Thymus (tissue), 11 donors: Measurements from ENCODE around the gene B3GALT6. TPM values are rescaled to one million over a fixed set of nuclear protein-coding genes. Genes with fewer than 3 reads are reported as not detected.

Source experiments
- DNase-seq, 9 donors: peaks; one replicate each; pipeline ENCODE4 v3.0.0-alpha.2; 2013; ENCODE audit warnings: low spot score in 9 of 9, low read depth in 6 of 9, missing footprints in 1 of 9
- H3K27ac ChIP-seq, 2 donors: one replicate each; pipeline ENCODE4 v1.5.1; 2013; ENCODE audit warnings: control low read depth in 1 of 2, low read depth in 1 of 2, low read length in 1 of 2, mild to moderate bottlenecking in 1 of 2, moderate library complexity in 1 of 2
- H3K27me3 ChIP-seq, 2 donors: one replicate each; pipeline ENCODE4 v1.5.1; 2013; ENCODE audit warnings: low read length in 1 of 2; ENCODE audit not compliant: control insufficient read depth in 2 of 2, insufficient read depth in 1 of 2
- H3K36me3 ChIP-seq, 2 donors: one replicate each; pipeline ENCODE4 v1.5.1; 2013; ENCODE audit warnings: low read length in 1 of 2, mild to moderate bottlenecking in 1 of 2, moderate library complexity in 1 of 2; ENCODE audit not compliant: control insufficient read depth in 2 of 2, insufficient read depth in 2 of 2
- H3K4me1 ChIP-seq, 2 donors: one replicate each; pipeline ENCODE4 v1.5.1; 2013; ENCODE audit warnings: low read length in 2 of 2; ENCODE audit not compliant: control insufficient read depth in 2 of 2, insufficient read depth in 2 of 2
- H3K4me3 ChIP-seq, 2 donors: one replicate each; pipeline ENCODE4 v1.5.1; 2013; ENCODE audit warnings: low read length in 2 of 2, control low read depth in 1 of 2, mild to moderate bottlenecking in 1 of 2
- H3K9me3 ChIP-seq, 2 donors: one replicate each; pipeline ENCODE4 v1.5.1; 2013; ENCODE audit warnings: low read length in 1 of 2, mild to moderate bottlenecking in 1 of 2; ENCODE audit not compliant: control insufficient read depth in 2 of 2, insufficient read depth in 1 of 2
- whole genome bisulfite sequencing: extraction: QIAGEN DNeasy Blood & Tissue Kit; methylation state at CpG from one replicate; pipeline ENCODE4 v1.1.7; 2013; 5-methylcytosine and 5-hydroxymethylcytosine counted together
- polyA plus RNA-seq: library from polyadenylated mRNA; stranded (reverse); fragments of 200-250 nt; gene quantifications from one replicate; pipeline ENCODE4 v1.2.3, GENCODE V29; 2013
- total RNA-seq: library from RNA; stranded (reverse); fragments of 120-200 nt; gene quantifications from one replicate; pipeline ENCODE4 v1.2.4, GENCODE V29; 2013
- donor health status: healthy.

B3GALT6 gene
- total and polyA plus RNA-seq, 2 donors: 11.8 to 16.3 TPM

- 90% methylated on average over 26 of the region's 26 CpGs for WGBS
- H3K27ac ChIP-seq: no peak overlapping the region
- peaks cover 71 to 72% of the 10 kb centered on the region in 2 donors for H3K36me3 ChIP-seq
- DNase-seq: no peak
- no peaks in the 10 kb centered on the region for H3K9me3 ChIP-seq
- peaks cover 0 to 7% of the 10 kb centered on the region in 2 donors for H3K4me1 ChIP-seq
- H3K27me3 ChIP-seq: no peaks in the 10 kb centered on the region
- H3K4me3 ChIP-seq: no peak overlapping the region
Observed at GRCh38 chr1:1259951-1260600, 28.0 kb downstream of the B3GALT6 start.

GRCh38 chr1:1260843-1261560 lies 29.0 kb downstream of the B3GALT6 start:
- Histone ChIP-seq H3K4me1 (peaks cover 0 to 7% of the 10 kb centered on the region in 2 donors), H3K27me3 (no peaks in the 10 kb centered on the region), H3K36me3 (peaks cover 70 to 72% of the 10 kb centered on the region in 2 donors), H3K4me3 (no peak overlapping the region), H3K9me3 (no peaks in the 10 kb centered on the region), H3K27ac (no peak overlapping the region)
- DNase-seq: peak in 1 of 9 donors; percentile 23
- 75% methylated on average over 16 of the region's 16 CpGs for WGBS

GRCh38 chr1:1262071-1262470 lies 30.0 kb downstream of the B3GALT6 start:
- no peak overlapping the region for H3K27ac ChIP-seq
- WGBS: 98% methylated on average over 17 of the region's 17 CpGs
- no peaks in the 10 kb centered on the region for H3K9me3 ChIP-seq
- DNase-seq: no peak
- no peak overlapping the region for H3K4me3 ChIP-seq
- peaks cover 64 to 68% of the 10 kb centered on the region in 2 donors for H3K36me3 ChIP-seq
- H3K27me3 ChIP-seq: no peaks in the 10 kb centered on the region
- peaks cover 0 to 7% of the 10 kb centered on the region in 2 donors for H3K4me1 ChIP-seq

GRCh38 chr1:1262758-1263157 lies 30.7 kb downstream of the B3GALT6 start:
- DNase-seq: no peak
- Histone ChIP-seq H3K36me3 (peaks cover 68 to 71% of the 10 kb centered on the region in 2 donors), H3K27me3 (no peaks in the 10 kb centered on the region), H3K4me3 (no peak overlapping the region), H3K9me3 (no peaks in the 10 kb centered on the region), H3K4me1 (peaks cover 0 to 7% of the 10 kb centered on the region in 2 donors), H3K27ac (no peak overlapping the region)
- 98% methylated on average over 8 of the region's 8 CpGs for WGBS

- Histone ChIP-seq H3K4me3 (no peak overlapping the region), H3K9me3 (no peaks in the 10 kb centered on the region), H3K36me3 (peaks cover 68 to 73% of the 10 kb centered on the region in 2 donors), H3K27ac (no peak overlapping the region), H3K27me3 (no peaks in the 10 kb centered on the region), H3K4me1 (peaks cover 0 to 7% of the 10 kb centered on the region in 2 donors)
- 97% methylated on average over 9 of the region's 9 CpGs for WGBS
- DNase-seq: no peak
Observed at GRCh38 chr1:1264026-1264425, 32.0 kb downstream of the B3GALT6 start.

GRCh38 chr1:1264868-1265272 lies 32.8 kb downstream of the B3GALT6 start:
- H3K27ac ChIP-seq: no peak overlapping the region
- 95% methylated on average over 10 of the region's 10 CpGs for WGBS
- peaks cover 64 to 68% of the 10 kb centered on the region in 2 donors for H3K36me3 ChIP-seq
- H3K27me3 ChIP-seq: no peaks in the 10 kb centered on the region
- H3K9me3 ChIP-seq: no peaks in the 10 kb centered on the region
- H3K4me3 ChIP-seq: no peak overlapping the region
- DNase-seq: no peak
- H3K4me1 ChIP-seq: peaks cover 0 to 7% of the 10 kb centered on the region in 2 donors

GRCh38 chr1:1267488-1268283 lies 35.6 kb downstream of the B3GALT6 start:
- no peak for DNase-seq
- H3K4me1 ChIP-seq: peaks cover 14 to 20% of the 10 kb centered on the region in 2 donors

GRCh38 chr1:1268284-1268682 lies 36.2 kb downstream of the B3GALT6 start:
- Histone ChIP-seq H3K9me3 (no peaks in the 10 kb centered on the region), H3K4me1 (peaks cover 16 to 23% of the 10 kb centered on the region in 2 donors), H3K4me3 (no peak overlapping the region), H3K27me3 (no peaks in the 10 kb centered on the region), H3K36me3 (peaks cover 39 to 53% of the 10 kb centered on the region in 2 donors), H3K27ac (no peak overlapping the region)
- WGBS: 98% methylated on average over 13 of the region's 13 CpGs
- DNase-seq: no peak

More at GRCh38 chr1:1267488-1268283, 35.6 kb downstream of the B3GALT6 start:
- 97% methylated on average over 39 of the region's 39 CpGs for WGBS
- Histone ChIP-seq H3K27me3 (no peaks in the 10 kb centered on the region), H3K4me3 (no peak overlapping the region), H3K36me3 (peaks cover 45 to 59% of the 10 kb centered on the region in 2 donors), H3K9me3 (no peaks in the 10 kb centered on the region), H3K27ac (no peak overlapping the region)

- Histone ChIP-seq H3K27me3 (no peaks in the 10 kb centered on the region), H3K27ac (no peak overlapping the region), H3K4me1 (peaks cover 23 to 39% of the 10 kb centered on the region in 2 donors), H3K9me3 (no peaks in the 10 kb centered on the region), H3K4me3 (no peak overlapping the region), H3K36me3 (peaks cover 27 to 32% of the 10 kb centered on the region in 2 donors)
- 94% methylated on average over 7 of the region's 7 CpGs for WGBS
- DNase-seq: no peak
Observed at GRCh38 chr1:1270813-1271212, 38.8 kb downstream of the B3GALT6 start.
